HG03175 (cell line): ENCODE data around the gene SH3RF1.

Source experiments
- ATAC-seq: cut with Tn5 transposase; IDR thresholded peaks from one replicate; pipeline ENCODE4 v1.9.1; 2021; ENCODE audit warnings: mild to moderate bottlenecking, moderate library complexity; ENCODE audit not compliant: unreplicated experiment

The SH3RF1 gene

GRCh38 chr4:169167957-169168858 lies 102.5 kb downstream of the SH3RF1 start:
- ATAC-seq: peak; percentile 94

DNA sequence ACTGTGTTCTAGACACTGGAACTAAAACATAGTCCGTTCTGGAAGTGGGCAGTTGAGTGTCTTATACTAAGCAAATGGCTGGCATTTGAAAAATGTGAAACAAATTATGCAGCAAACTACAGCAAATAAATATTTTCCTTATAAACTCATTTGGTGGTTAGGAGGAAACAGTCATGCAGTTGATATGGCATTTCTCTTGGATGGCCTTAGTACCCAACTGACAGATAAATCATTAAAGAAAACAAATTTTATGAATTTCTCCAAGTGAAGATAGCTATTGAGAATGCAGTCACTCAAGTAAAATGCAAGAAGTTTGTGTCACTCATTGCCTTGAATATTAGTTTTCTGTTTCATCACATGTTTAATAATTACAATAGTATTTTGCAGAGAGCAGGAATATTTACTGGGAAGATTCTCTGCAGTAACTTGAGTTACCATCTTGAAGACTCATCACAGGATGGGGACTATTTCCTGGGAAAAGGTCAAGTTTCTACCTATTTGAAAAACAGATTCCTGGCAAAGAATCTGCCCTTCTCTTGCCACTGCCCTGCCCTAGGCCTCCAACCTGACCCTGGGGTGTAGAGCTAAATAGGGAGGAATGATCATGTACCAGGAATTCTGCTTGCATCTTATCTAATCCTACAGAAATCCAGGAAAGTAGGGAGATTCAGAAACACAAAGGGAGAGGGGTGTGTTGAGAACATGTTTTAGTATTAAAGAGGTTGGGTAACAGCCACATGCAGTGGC lies 105.9 kb downstream of the SH3RF1 start:
- ATAC-seq: no peak

GRCh38 chr4:169163947-169164668 lies 106.6 kb downstream of the SH3RF1 start:
- no peak for ATAC-seq

- no peak for ATAC-seq
Observed at GRCh38 chr4:169163495-169163894, 107.3 kb downstream of the SH3RF1 start.

GRCh38 chr4:169160825-169161224 lies 109.9 kb downstream of the SH3RF1 start:
- no peak for ATAC-seq

GRCh38 chr4:169159624-169160171 lies 111.1 kb downstream of the SH3RF1 start:
- no peak for ATAC-seq

GRCh38 chr4:169158861-169159260 lies 111.9 kb downstream of the SH3RF1 start:
- no peak for ATAC-seq

DNA sequence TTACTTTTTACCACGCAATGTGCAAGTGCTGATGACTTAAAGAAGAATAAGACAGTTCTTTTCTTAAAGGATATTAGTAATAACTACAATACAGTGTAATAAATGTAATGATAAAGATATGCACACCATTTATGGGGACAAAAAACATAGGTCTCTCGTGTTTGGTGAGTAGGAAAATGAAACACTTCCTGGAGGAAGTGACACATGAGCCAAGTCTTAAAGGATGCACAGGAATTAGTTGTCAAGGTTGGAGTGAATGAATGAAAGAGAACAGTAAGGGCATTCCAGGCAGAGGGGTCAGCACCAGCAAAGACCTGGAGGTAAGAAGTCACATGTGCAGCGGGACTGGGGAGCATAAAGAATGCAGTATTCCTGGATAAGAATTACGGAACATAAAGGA lies 112.7 kb downstream of the SH3RF1 start:
- ATAC-seq: no peak

GRCh38 chr4:169156392-169156791 lies 114.4 kb downstream of the SH3RF1 start:
- no peak for ATAC-seq

- no peak for ATAC-seq
Observed at GRCh38 chr4:169154121-169154520, 116.6 kb downstream of the SH3RF1 start.

- no peak for ATAC-seq
Observed at GRCh38 chr4:169153481-169154087, 117.2 kb downstream of the SH3RF1 start.

- ATAC-seq: no peak
Observed at GRCh38 chr4:169152899-169153298, 117.9 kb downstream of the SH3RF1 start.

GRCh38 chr4:169152098-169152497 lies 118.7 kb downstream of the SH3RF1 start:
- no peak for ATAC-seq

DNA sequence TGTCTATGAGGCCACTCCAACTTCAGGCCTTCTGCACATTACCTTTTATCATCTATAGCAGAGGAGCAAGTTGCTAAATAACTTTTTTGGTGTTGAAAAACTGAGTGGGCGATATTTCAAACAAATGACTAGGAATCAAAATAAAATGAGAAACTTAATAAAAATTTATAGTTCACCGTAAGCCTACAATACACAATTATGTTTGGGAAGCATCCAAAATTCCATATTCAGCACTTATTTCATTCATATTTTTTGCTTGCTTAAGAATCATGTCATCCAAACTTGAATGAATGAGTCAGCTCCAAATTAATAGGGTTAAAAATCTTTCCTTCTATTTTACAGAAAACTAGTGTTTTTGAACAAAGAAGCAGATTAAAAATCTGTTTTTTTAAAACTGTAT lies 119.1 kb downstream of the SH3RF1 start:
- no peak for ATAC-seq

- no peak for ATAC-seq
Observed at GRCh38 chr4:169150806-169151205, 120.0 kb downstream of the SH3RF1 start.

GRCh38 chr4:169148885-169149284 lies 121.9 kb downstream of the SH3RF1 start:
- ATAC-seq: no peak

GRCh38 chr4:169147191-169147590 lies 123.6 kb downstream of the SH3RF1 start:
- no peak for ATAC-seq

DNA sequence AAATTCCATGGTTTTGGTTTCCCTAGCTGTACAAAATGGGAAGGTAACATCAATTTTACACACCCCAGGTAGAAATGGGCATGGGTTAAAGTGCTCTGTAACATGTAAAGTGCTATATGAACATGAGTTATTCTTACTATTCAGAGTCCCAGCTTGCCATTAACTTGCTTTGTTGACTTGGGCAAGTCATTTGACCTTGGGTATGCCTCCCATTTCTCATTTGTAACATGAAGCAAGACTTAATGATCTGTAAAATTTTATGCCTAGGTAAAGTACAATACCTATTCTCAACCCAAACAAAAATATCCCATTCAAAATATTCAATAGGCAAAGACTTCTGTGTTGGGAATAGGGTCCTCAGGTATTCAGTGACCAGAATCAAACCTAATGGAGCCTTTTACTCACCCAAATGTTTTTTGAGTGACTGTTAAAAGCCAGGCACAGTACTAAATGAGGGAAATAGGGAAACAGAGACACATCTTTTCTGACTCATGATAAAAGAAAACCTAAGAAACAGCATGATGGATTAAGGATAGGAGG lies 126.6 kb downstream of the SH3RF1 start:
- ATAC-seq: no peak

- ATAC-seq: no peak
Observed at GRCh38 chr4:169143335-169143734, 127.4 kb downstream of the SH3RF1 start.

DNA sequence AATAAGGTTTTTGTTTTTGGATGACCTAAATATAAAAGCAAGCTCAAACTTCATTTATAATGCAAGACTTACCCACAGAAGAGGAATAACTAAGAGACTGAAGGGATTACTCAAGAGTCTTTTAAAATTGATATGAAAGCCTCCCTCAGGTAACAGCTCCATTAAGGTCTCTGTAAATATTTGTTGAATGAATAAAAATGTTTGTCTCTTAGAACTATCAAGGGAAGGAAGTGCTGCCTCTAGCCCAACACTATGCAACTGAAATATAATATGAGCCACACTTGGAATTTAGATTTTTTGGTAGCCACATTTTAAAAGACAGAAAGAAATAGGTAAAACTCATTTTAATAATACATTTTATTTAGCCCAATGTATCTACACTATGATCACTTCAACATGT lies 127.8 kb downstream of the SH3RF1 start:
- no peak for ATAC-seq
